ENCODE data around the gene AADACL4. TPM values are rescaled to one million over a fixed set of nuclear protein-coding genes. Genes with fewer than 3 reads are reported as not detected.
"Not testable (repeated sequence)": the region's sequence is repeated elsewhere in the genome, so short reads cannot be mapped to it uniquely, and the experiment has no call there.

Gene AADACL4
- total RNA-seq, 1 donor from 2014 or later, result not detected

DNA sequence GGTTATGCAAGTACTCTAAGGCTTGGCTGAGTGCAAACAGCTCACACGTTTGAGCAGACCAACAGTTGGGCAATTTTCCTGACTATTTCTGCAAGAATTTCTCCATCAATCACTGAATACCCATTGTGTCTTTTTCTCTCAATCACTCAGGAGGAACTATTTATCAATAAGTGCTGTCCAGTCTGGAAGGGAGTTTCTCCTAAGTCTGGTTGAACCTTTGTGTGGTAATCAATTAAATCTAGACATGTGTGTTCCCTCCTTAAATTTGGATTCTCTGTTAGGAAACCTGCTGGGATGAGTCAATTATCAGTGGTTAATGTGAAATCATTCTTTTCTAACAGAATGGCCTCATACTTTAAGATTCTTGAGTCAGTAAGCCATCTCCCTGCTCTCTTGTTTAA lies 65.2 kb downstream of the AADACL4 start:
- no peaks in the 10 kb centered on the region for H3K4me1 Mint-ChIP-seq
- no peaks in the 10 kb centered on the region for H3K9me3 Mint-ChIP-seq
- peaks cover 32% of the 10 kb centered on the region for H3K27me3 Mint-ChIP-seq
- intact Hi-C loops (cut with micrococcal nuclease), result no loop called here
- no peak overlapping the region for H3K4me3 Mint-ChIP-seq
- DNase-seq, result no peak
- no peaks in the 10 kb centered on the region for H3K36me3 Mint-ChIP-seq (ENCODE audit: low read depth)
- H3K27ac Mint-ChIP-seq, result no peak overlapping the region

DNA sequence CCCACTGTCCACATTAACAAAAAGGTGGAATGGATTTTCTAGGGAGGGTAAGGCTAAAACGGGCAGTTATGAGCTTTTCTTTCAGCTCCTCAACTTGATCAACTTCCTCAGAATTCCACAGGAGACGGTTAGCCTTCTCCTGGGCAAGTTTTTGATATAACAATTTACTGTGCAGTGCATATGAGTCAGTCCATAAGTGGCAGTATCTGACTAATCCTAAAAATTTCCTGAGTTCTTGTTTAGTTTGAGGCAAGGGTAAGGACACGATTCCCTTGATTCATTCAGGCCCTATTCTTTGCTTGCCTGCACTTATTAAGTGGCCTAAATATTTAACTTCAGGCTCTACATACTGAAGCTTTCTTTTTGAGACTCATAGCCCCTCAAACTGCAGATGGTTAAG lies 65.8 kb downstream of the AADACL4 start:
- H3K9me3 Mint-ChIP-seq, result no peaks in the 10 kb centered on the region
- H3K4me3 Mint-ChIP-seq, result no peak overlapping the region
- no peaks in the 10 kb centered on the region for H3K4me1 Mint-ChIP-seq
- peaks cover 32% of the 10 kb centered on the region for H3K27me3 Mint-ChIP-seq
- no peak overlapping the region for H3K27ac Mint-ChIP-seq
- intact Hi-C loops (cut with micrococcal nuclease), result no loop called here
- H3K36me3 Mint-ChIP-seq (ENCODE audit: low read depth), result no peaks in the 10 kb centered on the region
- DNase-seq, result no peak

DNA sequence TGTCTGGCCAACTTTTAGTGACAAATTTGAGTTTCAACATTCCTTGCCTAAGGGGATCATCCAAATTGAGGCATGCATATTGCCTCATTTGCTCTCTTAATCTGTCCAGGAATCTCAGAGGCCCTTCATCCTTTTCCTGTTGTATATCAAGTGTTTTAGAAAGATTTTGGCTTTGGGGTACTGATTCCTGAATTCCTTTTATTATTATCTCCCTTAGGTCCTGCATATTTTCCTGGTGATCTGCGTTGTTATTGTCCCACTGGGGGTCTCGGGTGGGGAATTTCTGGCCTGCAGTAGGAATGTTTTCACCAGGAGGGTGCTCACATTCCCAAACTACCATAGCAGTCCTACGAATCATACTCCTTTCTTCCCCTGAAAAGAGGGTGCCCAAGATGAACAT lies 67.7 kb downstream of the AADACL4 start:
- Mint-ChIP-seq H3K4me3 (no peak overlapping the region), H3K4me1 (no peaks in the 10 kb centered on the region), H3K27me3 (peaks cover 34% of the 10 kb centered on the region), H3K36me3 (ENCODE audit: low read depth) (no peaks in the 10 kb centered on the region), H3K9me3 (no peaks in the 10 kb centered on the region), H3K27ac (no peak overlapping the region)
- intact Hi-C loops (cut with micrococcal nuclease), result no loop called here
- DNase-seq, result no peak

DNA sequence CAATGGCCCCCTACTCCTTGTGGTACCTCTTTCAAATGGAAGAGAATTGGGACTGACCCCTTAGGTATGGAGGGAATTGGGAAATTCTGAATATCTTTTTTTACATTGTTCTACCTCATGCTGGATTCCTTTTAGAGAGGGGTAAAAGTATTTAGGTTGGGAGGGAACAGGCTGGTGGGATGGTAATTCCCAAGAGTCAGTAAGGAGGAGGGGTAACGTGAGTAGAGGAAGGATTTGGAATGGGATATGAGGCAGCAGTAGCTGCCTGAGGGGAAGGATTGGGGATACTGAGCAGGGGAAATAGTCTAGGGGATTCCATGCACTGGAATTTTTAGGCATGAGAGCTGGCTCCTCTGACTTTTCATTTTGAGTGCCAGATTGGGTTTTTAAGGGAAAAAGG lies 68.2 kb downstream of the AADACL4 start:
- Mint-ChIP-seq H3K4me1 (no peaks in the 10 kb centered on the region), H3K4me3 (no peak overlapping the region), H3K9me3 (no peaks in the 10 kb centered on the region), H3K27me3 (peaks cover 32% of the 10 kb centered on the region), H3K27ac (no peak overlapping the region), H3K36me3 (ENCODE audit: low read depth) (no peaks in the 10 kb centered on the region)
- no peak for DNase-seq
- intact Hi-C loops (cut with micrococcal nuclease), result no loop called here

DNA sequence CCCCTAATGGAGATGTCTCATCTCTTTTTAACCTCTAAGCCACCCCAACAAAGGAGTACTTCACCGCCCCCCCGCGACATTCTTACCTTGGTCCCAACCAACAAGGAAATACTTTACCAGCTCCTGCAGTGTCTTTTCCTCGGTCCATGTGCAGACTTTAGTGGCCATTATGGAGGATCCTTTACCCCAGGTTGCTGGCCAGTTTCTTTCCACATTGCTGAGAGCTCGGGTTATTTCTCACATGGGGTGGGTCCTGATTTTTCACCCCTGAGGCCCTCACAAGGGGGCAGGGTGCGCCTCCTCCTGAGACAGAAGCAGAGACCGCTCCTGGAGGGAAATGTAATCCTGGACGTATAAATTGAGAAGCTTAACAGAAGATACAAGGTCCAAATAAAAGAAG lies 69.0 kb downstream of the AADACL4 start:
- Mint-ChIP-seq H3K27ac (no peak overlapping the region), H3K9me3 (no peaks in the 10 kb centered on the region), H3K36me3 (ENCODE audit: low read depth) (no peaks in the 10 kb centered on the region), H3K4me1 (no peaks in the 10 kb centered on the region), H3K27me3 (peaks cover 28% of the 10 kb centered on the region), H3K4me3 (no peak overlapping the region)
- no peak for DNase-seq
- intact Hi-C loops (cut with micrococcal nuclease), result no loop called here

DNA sequence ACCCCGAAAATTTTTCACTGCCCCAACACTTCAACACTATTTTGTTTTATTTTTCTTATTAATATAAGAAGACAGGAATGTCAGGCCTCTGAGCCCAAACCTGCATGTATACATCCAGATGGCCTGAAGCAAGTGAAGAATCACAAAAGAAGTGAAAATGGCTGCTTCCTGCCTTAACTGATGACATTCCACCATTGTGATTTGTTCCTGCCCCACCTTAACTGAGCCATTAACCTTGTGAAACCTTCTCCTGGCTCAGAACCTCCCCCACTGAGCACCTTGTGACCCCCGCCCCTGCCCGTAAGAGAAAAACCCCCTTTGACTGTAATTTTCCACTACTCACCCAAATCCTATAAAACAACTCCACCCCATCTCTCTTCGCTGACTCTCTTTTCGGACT lies 69.8 kb downstream of the AADACL4 start:
- intact Hi-C loops (cut with micrococcal nuclease); H3K4me3 Mint-ChIP-seq; H3K36me3 Mint-ChIP-seq (ENCODE audit: low read depth); H3K4me1 Mint-ChIP-seq; H3K27ac Mint-ChIP-seq; H3K9me3 Mint-ChIP-seq; DNase-seq: not testable (repeated sequence)
- peaks cover 28% of the 10 kb centered on the region for H3K27me3 Mint-ChIP-seq

DNA sequence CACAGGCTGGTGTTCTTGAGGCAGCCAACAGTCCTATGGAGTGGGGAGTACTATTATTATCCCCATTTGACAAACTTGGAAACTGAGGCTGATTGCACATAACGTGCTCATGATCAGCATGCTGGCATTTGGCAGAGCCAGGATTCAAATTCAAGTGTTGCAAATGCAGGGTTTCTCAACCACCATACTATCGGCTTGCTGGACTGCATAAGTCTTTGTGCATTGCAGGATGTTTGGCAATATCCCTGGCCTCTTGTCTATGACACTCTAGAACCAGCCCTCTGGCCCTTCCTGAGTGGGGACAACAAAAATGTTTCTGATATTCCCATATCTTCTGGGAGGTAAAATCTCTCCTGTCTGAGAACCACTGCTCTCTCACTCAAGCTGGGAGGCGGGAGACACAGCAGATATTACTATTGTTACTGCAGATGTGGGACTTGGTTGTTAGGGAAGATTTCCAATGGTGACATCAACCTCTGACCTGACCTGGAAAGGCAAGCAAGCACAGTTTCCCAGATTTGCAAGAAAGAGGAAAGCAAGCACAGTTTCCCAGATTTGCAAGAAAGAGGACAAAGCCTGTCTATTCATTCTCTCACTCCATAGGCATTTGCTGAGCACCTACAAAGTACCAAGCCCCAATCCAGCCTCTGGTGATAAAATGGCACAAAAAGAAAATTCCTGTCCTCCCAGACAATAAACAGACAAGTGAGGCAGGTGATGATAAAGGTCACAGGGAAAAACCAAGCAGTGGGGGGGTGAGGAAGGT lies 71.0 kb downstream of the AADACL4 start:
- H3K4me3 Mint-ChIP-seq, result no peak overlapping the region
- intact Hi-C loops (cut with micrococcal nuclease), result no loop called here
- no peak for DNase-seq
- H3K27me3 Mint-ChIP-seq, result peaks cover 23% of the 10 kb centered on the region
- no peak overlapping the region for H3K27ac Mint-ChIP-seq
- H3K9me3 Mint-ChIP-seq, result no peaks in the 10 kb centered on the region
- H3K4me1 Mint-ChIP-seq, result no peaks in the 10 kb centered on the region
- no peaks in the 10 kb centered on the region for H3K36me3 Mint-ChIP-seq (ENCODE audit: low read depth)

DNA sequence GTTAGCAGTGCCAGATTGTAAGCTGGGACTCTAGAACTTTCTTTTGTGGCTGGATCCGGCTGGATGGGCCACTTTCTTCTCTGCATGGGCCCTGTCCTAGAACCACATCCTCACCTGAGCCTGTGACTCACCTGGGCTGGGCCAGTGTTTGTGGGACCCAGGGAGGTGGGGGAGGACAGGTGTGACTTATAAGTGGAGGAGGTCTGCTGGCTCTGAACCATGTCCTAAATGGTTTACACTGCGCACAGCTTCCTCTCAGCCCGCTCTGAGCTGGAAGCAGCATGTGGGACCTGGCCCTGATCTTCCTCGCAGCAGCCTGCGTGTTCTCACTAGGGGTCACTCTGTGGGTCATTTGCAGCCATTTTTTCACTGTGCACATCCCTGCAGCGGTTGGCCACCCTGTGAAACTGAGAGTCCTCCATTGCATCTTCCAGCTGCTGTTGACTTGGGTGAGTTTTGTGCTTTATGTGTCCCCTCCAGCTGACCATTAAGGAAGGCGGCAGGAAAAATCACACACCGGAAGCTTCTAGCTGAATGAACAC lies 72.1 kb downstream of the AADACL4 start, which contains the start of gene AADACL3:
Gene AADACL3, plus strand, starts transcription at position 215 of the 542 bp plus-strand sequence. Its CDS starts 67 bp downstream, at position 282.
- Mint-ChIP-seq H3K4me1 (no peaks in the 10 kb centered on the region), H3K36me3 (ENCODE audit: low read depth) (no peaks in the 10 kb centered on the region), H3K4me3 (no peak within 1 kb of the TSS), H3K27ac (no peak within 1 kb of the TSS), H3K27me3 (peaks cover 17% of the 10 kb centered on the region), H3K9me3 (no peaks in the 10 kb centered on the region)
- DNase-seq, result no peak
- intact Hi-C loops (cut with micrococcal nuclease), result no loop called here

Other genes starting within 250 kb of the AADACL4 start
- gene DHRS3, start 25.9 kb upstream of the AADACL4 start, total RNA-seq, result 66.4 and 69.2 TPM in 2 replicates
- gene AADACL3, start 72.0 kb downstream of the AADACL4 start, total RNA-seq, result not detected in 2 replicates
- not detected in 2 replicates for gene CFAP107, start 102.1 kb downstream of the AADACL4 start, total RNA-seq
- gene PRAMEF12, start 129.7 kb downstream of the AADACL4 start, total RNA-seq, result not detected in 2 replicates
- not detected in 2 replicates for gene PRAMEF1, start 147.3 kb downstream of the AADACL4 start, total RNA-seq
- gene PRAMEF11, start 187.3 kb downstream of the AADACL4 start, total RNA-seq, result not detected in 2 replicates
- gene HNRNPCL1, start 204.6 kb downstream of the AADACL4 start, total RNA-seq, result not detected in 2 replicates
- not detected in 2 replicates for gene PRAMEF2, start 213.0 kb downstream of the AADACL4 start, total RNA-seq
- gene PRAMEF4, start 242.1 kb downstream of the AADACL4 start, total RNA-seq, result not detected in 2 replicates